ENCODE results near the gene NIPBL.

GRCh38 chr5:37077146-37077545, 200.6 kb downstream of the NIPBL start:
- TF ChIP-seq EZH2 (IDR thresholded peaks at IDR 0.05) = no peak
- TF ChIP-seq CTCF (IDR thresholded peaks at IDR 0.05 in 2 of 3, conservative IDR thresholded peaks at IDR 0.05 in 1 of 3; ENCODE audit: borderline replicate concordance in 1 of 3, insufficient read depth in 1 of 3, low read depth in 2 of 3, low read length in 2 of 3) = no peak
- TF ChIP-seq CEBPB (IDR thresholded peaks at IDR 0.05; ENCODE audit: low read depth) = no peak
- no peak for TF ChIP-seq JUND (IDR thresholded peaks at IDR 0.05)
- no peak for TF ChIP-seq ELF1 (IDR thresholded peaks at IDR 0.05; ENCODE audit: borderline replicate concordance, low read depth)
